ENCODE results near the gene RNF40.

GRCh38 chr16:30725418-30725792, 36.7 kb upstream of the RNF40 start:
- TF ChIP-seq EZH2 (IDR thresholded peaks at IDR 0.05; ENCODE audit: low read length, missing control alignments) (no peak), CTCF (conservative IDR thresholded peaks at IDR 0.05 in 1 of 2, IDR thresholded peaks at IDR 0.05 in 1 of 2; ENCODE audit: low read depth in 1 of 2, low read length in 2 of 2) (no peak)
